Anterior cingulate cortex (tissue), 58 donors: Measurements from ENCODE around the gene CMSS1.

Experiments
- DNase-seq, 58 donors: peaks; one replicate each; lab custom pipeline; 2025; lab: John Stamatoyannopoulos, UW

The CMSS1 gene

DNA sequence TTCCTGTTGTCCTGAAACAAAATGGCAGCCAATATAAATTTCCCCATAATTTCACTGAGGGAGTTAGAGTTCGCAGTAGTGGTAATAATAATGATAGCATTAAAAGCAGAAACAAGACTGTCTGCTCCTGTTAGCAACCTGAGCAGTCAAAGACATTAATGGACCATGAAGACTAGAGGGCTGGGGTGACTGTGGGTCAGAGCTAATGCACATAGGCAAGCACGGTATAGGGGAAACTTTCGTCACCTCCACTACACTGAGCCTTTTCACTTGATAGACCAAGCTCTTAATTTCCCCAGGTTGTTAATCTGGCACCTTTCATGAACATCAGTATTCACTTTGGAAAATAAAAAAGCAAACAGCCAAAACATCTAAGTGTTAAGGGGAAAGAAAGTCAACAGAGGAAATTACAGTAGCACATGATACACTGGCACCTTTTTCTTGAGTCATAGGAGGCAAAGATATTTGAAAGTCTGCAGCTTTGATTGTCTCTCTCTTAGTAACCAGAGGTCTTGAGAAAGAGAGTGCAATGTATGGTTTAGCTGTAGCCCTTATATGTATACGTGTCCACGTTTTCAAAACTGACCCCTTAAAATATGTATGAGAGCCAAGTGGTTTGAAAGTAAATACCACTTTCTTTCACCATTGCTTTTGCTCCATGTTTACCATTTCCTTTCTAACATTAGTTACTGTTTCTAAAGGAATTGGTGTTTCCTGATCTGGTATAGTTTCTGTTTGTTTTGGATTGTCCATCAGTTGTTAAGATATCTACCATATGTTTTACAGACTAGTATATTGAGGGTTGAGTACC, 191.8 kb downstream of the CMSS1 start:
- no peak for DNase-seq

DNA sequence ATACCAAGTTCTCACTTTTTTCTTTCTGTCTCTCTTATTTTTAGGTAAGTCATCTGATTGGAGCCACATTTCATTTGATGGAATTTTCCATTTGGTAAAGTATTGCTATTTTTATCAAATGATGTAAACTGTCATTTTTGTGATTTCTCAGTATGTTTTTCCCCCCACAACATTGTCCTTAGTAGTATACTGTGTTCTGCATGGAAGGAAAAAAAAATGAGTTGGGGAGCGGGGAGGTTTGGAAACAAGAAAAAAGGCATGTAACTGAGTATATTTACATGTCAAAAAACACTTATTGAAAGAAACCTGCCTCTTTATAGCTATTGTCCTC, 192.4 kb downstream of the CMSS1 start:
- no peak for DNase-seq

DNA sequence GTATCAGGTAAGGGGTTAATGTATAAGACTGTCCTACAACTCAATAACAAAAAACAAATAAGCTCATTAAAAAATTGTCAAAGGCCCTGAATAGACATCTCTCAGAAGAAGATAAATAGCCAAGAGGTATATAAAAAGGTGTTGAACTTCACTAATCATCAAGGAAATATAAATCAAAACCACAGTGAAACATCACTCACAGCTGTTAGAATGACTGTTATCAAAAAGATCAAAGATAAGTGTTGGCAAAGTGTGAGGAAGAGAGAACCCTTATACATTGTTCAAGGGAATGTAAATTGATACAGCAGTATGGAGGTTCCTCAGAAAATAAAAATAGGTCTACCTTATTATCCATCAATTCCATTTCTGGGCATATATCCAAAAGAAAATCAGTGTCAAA, 201.1 kb downstream of the CMSS1 start:
- no peak for DNase-seq

DNA sequence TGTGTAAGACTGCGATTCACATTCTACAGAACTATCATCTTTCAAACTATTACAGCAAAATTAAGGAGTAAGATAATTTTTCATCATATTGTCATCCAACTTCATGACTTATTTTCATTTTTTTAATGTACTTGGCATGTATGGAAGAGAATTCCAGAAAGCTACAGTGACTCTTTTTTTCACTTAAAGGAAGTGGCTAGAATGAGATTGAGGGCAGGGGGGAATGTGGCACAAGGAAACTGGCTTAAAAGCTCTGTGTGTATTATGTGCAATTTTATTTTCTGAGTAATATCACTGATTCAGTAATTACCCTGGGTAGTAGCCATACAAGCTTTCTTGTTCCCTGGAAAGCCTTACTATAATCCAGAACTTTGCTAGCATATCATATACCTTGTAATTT, 202.1 kb downstream of the CMSS1 start:
- DNase-seq = no peak

DNA sequence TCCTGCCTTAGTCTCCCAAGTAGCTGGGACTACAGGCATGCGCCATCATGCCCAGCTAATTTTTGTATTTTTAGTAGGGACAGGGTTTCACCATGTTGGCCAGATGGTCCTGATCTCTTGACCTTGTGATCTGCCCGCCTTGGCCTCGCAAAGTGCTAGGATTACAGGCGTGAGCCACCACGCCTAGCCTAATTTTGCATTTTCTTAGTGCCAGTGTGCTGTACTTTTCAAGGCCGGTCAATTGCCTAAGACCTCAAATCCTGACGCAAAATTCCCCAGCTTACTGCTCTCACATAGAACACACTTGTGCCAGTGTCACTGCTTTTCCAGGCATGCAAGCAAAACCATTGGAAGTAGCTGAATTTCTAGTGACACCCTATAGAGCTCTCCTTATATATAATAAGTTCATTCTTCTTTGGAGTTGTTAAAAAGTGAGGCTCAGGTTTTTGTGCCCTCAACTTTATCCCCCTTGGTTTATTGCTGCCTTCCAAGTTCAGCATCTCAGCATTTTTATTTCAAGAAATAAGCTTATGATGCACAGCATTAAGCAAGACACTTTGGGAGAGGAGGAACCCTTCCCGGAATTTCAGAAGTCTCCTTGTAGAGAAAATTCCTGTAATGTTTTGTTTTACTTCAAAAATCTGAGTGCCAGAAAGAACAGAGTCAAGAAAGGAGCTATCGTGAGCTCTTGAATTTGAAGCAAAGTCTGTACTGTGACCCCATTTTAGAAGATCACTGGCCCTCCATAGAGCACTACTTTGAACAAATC, 203.4 kb downstream of the CMSS1 start:
- DNase-seq = no peak

DNA sequence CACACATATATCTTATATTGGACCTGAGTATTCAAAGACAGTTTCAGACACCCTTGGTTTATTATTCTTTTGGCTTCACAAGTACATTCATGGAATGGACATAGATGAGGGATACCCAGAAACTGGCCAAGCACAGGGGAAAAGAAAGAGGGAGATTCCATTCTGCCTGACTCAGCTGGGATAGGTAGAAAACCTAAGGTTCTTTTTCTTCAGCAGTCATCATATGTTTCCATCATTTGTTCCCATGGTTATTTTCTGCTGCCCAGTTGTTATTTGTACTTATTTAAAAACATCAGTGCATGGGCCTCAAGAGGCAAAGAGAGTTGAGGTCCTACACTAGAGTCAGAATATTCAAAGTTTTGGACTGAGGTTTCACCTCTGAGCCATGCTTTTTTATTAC, 204.8 kb downstream of the CMSS1 start:
- DNase-seq = no peak

DNA sequence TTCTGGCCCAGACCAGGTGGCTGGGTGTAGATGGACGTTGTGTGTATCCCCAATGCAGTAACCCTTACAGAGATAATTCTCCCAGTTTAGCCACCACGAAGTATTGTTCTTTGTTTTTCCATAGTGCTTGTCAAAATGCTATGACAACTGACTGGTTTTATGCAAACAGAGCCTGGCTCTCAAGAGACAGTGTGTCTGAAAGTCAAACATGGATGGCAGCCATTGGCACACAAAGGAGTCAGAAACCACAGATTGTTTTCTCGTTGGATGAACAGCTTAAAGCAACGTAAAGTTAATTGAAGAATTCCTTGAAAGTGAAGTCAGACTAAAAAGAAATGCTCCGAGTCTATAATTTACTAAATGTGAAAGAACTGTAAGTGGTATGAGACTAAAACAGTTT, 205.5 kb downstream of the CMSS1 start:
- no peak for DNase-seq

DNA sequence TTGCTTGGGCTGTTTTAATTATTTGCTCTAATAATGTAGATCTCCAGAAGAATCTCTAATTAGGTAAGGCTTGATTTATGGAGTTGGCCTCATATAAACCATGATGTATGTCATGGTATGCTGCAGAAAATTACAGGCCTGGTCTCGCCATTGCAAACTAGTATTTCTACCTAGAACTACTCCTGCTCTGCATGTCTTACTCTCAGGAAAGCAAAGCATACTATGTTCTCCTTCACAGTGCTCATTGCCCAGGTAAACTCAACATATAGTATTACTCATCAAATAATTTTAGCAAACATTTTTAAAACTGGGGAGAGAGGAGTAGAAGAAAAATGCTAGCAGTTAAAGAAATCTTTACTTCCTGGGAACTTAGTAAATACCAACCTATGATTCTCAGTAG, 205.9 kb downstream of the CMSS1 start:
- no peak for DNase-seq

DNA sequence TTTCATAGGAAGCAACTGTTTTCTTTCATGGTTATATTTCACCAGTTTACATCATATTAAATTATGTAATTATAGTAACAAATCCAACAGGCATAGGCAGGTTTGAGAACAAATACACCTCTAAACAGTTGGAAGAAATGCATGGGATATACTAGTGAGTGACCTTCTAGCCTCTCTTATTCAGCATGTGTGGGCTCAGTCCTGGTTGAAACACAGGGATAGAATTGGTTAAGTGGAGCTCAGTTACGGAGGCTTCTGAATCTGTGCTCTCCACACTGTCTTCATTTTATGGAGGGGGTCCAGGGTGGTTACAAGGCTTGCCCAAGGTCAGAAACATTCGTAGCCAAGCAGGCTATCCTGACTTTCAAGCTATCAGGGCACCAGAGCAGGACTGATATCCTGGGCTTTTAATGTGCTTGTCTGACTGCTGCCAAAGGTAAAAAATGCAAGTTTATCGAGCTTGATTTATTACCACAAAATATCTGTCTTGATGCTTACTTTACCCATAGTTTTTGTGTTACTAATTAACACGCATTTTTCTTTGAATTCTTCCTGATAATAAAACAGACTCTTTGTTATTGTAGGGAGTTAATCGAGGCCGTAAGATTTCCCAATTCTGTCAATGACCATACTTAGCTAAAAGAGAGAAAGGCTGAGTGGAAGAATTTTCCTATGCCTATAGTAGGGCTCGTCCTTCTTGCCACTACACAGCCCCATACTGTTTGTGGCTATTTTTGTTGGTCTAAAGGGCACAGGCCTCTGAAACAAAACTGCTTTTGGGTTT, 207.1 kb downstream of the CMSS1 start:
- DNase-seq = no peak

DNA sequence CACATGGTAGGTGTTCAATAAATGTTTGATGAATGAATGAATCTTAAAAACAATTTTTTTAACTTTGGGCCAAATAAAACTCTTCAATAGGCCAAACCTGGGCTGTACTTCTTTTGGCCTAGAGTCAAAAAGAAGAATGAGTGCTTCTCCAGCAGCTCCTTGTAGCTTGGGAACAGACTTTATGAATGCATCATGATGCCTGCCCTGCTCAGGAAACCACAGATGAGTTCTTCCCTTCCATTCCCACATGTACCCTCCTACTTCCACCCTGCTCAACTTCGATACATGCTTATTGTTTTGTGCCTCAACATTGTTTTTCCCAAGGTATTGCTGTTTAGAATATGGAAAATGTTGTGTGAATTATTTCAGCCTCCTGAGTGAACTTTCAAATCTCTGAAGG, 209.7 kb downstream of the CMSS1 start:
- DNase-seq = no peak

DNA sequence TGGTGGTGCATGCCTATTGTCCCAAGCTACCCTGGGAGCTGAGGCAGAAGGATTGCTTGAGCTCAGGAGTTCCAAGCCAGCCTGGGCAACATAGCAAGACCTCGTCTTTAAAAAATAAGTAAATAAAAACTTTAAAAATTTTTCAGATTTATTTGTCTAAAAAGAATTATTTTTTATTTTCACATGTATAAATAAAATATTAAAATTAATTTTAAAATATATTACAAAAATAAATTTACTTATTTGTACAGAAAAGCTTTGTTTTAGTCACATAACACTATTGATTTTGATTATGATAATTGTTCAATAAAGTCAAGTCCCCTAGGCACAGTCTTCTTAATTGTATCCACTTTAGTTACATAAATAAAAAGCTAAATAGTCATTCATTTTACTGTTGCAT, 211.4 kb downstream of the CMSS1 start:
- DNase-seq = no peak

DNA sequence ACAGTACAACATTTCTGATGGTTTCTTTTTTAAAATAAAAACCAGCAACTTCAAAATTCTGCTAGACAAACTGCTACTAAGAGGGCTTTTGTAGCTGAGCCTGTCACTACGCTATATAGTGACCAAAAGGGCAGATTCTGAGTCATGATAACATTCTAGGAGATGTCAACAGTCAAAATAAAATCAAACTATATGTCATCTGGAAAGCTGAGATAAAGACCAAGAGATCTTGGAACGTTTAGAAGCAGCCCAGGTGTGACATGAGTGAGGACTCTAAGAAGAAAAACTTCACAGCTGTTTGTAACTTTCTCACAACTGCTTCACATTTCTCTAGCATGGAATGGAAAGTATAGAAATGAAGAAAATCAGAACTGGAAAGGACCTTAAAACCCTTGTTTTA, 212.0 kb downstream of the CMSS1 start:
- DNase-seq = no peak

DNA sequence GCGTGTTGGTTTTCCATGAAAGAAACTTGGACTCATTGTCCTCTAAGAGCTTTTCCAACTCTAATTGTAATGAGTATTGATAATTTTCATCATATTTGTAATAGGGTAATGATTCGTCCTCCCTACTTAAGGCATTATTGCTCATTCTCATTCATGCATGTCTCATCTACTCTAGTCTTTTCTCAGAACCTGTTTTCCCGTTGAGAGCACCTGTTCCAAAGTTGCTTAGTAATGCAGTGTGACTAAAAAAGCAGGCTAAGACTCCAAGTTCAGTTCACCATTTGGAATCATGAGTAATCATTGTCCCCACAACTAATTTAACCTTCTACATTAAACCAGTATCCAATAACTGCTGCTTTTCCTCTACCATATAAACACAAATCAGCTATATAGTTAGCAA, 212.7 kb downstream of the CMSS1 start:
- no peak for DNase-seq

DNA sequence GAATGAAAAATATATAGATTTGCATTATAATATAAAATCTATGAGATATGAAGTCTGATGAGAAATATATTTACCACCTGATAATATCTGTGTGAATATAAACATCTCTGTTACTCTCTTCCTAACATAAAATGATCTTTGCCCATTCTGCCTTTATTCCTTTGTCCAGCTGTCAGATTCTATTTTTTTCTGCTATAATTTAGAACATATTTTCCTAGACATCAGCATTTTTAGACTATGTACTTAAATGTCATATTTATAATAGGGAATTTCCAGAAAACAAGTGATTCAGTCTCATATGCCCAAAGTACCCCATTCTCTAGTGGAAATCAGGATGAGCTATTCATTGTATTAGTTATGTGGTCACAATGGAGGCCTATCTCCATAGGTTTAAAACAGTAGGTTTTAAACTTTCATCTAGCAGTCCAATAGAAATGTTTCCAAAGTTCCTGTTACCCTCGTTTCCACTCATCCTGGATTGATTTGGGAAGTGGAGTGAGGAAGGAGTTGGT, 213.3 kb downstream of the CMSS1 start:
- no peak for DNase-seq

DNA sequence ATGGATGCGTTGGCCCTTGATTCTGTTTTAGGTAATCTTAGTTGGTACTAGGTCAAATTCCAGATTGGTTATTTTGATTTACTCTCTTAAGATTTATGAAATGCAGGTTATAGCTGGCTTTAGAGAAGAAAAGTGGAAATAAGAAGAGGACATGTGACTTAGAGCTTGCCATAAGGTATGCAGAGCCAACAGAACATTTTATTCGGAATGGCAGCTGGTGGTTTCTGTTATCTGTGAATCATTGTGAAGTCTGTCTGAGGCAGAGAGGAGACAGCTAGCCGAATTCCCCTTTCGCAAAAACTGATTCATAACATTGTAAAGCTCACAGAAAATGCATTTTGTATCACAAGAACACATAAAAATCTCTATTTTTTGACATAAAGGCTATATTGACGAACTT, 214.6 kb downstream of the CMSS1 start:
- DNase-seq = peak in 6 of 58 donors; percentile 1 to 49 (median 8)

DNA sequence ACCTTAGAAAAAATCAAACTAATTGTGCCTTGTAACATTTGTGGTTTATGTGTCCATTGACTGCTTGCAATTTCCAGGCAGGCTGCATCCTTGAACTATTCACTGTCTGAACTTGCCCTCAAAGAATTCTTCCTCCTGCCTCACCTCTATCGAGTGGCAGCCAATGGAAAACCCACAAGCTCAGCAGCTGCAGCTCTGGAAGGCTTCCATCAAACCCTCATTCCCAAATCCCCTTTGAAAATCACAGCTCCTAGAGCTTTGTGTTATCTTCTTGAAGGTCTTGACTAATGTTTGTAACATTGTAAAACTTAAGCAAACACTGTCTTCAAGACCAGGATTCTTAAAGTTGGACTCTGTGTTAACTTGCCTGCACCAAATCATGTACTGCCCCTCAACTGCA, 215.5 kb downstream of the CMSS1 start:
- DNase-seq = no peak

DNA sequence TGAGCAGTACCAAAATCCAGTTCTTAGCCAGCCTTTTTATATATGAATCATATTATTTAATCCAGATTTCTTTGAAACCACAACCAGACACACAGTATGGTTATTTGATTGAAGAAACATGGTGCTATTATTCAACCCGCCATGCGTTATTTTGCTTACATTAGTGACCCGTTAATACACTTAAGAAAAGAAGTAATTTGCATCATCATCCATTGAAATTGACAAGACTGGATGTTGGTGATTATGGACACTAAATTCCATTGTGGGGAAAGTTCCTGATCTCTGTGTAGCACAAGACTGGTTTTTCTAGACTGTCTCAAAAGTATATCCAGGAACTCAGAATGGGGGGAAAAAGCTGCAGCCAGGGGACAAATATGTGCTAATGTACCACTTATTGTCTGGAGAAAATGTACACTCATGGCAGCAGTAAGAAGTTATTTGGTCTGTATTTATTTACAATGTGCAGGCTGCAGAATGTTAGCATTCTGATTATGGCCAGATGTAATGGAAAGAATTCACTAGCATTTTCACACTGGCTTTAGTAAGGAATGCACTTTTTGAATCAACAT, 216.3 kb downstream of the CMSS1 start:
- no peak for DNase-seq

DNA sequence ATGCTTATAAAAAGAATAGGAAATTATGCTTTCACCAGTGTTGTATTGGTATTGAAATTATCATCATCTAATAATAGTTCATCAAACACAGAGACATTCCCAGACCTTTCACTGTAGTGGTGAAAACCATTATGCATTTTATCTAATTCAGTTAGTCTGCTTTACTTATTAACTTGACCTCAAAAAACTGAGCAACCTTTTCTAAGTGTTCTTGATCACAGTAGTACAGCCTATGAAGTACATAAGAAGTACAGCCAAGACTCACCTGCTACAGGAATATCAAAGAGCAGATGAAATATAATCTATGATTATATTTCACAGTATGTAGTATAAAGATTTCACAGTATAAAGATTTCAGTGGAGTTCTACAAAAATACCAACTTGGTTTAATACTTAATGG, 221.4 kb downstream of the CMSS1 start:
- no peak for DNase-seq

DNA sequence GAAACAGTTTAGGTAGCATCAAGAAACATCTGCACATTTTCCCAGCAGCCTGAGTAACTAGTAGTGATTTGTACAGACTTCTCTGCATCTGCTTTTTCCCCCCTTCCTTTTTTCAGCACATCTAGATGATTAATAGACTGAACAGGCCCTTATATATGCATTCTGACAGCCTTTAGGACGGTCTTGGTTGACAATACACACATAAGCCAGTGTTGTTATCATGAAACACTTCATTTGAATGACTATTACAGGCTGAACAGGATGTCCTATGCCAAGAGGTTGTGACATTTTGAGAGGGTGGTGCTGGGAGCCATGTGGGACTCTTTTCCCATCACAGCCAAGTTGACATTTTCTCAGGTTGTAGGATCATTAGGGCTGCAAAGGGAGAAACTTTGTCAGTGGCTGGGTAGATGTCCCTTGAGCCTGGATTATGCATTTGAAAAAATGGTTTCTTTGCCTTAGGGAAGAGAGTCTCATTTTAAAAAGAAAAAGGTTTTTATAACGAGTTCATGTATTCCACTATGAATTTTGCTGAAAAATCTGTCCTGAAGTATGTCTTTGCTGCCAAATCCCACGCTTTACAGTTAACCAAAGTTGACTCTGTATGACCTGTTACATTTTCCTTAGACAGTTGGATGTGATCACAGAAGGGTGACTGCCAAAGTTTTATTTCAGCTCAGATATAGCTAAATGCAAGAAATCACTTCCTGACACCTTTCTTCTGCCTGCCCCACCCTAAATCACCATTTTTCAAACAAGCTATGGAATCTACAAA, 223.0 kb downstream of the CMSS1 start:
- no peak for DNase-seq

DNA sequence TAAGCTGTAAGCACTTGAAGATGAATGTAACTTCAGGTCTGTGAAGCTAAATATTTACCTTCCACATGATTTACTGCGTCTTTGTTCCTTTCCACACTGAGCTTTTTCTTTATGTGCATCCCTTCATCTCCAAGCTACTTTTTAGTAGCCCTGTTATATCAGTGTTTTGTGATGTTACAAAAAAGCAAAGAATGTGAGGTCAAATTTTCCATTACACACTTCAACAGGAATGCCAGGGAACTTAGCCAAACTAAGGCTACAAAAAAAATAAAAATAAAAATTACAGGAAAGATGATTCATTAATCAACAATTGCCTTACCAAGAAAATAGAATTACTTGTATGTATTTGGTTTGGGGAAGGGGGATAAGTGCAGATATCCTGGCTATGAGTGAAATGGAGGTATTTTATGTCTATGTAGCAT, 223.7 kb downstream of the CMSS1 start:
- DNase-seq = no peak
